Measurements from ENCODE around the gene TBC1D22A. TPM values are rescaled to one million over a fixed set of nuclear protein-coding genes. Genes with fewer than 3 reads are reported as not detected.

Gene TBC1D22A
- total and polyA plus RNA-seq, 9 of the 15 experiments (the other 6 are each of a cell fraction or from before 2014, with no cell fraction given): 0.20 to 11.5 (median 5.2) TPM

GRCh38 chr22:47201996-47202818 is 439.8 kb downstream of the TBC1D22A start:
- WGBS (ENCODE audit: insufficient coverage, low coverage, missing lambda C conversion rate): under 1% methylated on average over 20 of the region's 27 CpGs
- no peaks in the 10 kb centered on the region for H3K9me1 ChIP-seq (ENCODE audit: control insufficient read depth, insufficient read depth, low read length)
- no peak for TF ChIP-seq ZZZ3 (IDR thresholded peaks at IDR 0.05)
- no peak for TF ChIP-seq FOXA1 (IDR thresholded peaks at IDR 0.05; ENCODE audit: borderline replicate concordance)
- no peak for TF ChIP-seq ZBTB26 (CRISPR knock-in tag; IDR thresholded peaks at IDR 0.05)
- TF ChIP-seq SMAD4 (CRISPR knock-in tag; conservative IDR thresholded peaks at IDR 0.05): no peak
- no peak for TF ChIP-seq CTCFL (IDR thresholded peaks at IDR 0.05; ENCODE audit: borderline replicate concordance, insufficient read depth, low read depth, low read length, poor library complexity, severe bottlenecking)
- no peak for TF ChIP-seq ZNF436 (CRISPR knock-in tag; IDR thresholded peaks at IDR 0.05)
- no peak overlapping the region for H3K27ac ChIP-seq (ENCODE audit: extremely low read depth, low read depth, low read length)
- H3K9ac ChIP-seq (ENCODE audit: insufficient read depth in 1 of 2, low read depth in 2 of 2, low read length in 2 of 2): no peak overlapping the region
- DNase-seq (ENCODE audit: extremely low read depth in 1 of 4, low spot score in 3 of 4) (no peak), FAIRE-seq (no peak), ATAC-seq (no peak)
- no peaks in the 10 kb centered on the region for H3K79me2 ChIP-seq (ENCODE audit: control insufficient read depth, insufficient read depth, low read length)
- no TSS peak for BruUV-seq (replicated peaks)
- no peak overlapping the region for H3K4me3 ChIP-seq
- H3K9me3 ChIP-seq (replicated peaks; ENCODE audit: control insufficient read depth, insufficient read depth, low read depth, low read length): no peaks in the 10 kb centered on the region
- H3K4me1 ChIP-seq (replicated peaks in 1 of 2; ENCODE audit: control insufficient read depth in 2 of 2, insufficient read depth in 2 of 2, low read length in 2 of 2): no peaks in the 10 kb centered on the region
- ChIA-PET POLR2A (no interaction called here), CTCF (ENCODE audit: low intra/inter-chr PET ratio) (no interaction called here)
- H4K20me1 ChIP-seq (replicated peaks; ENCODE audit: control insufficient read depth, insufficient read depth, low read length): 0 out of 2 replicates have a peak, but pooled peaks cover 3% of the 10 kb centered on the region
- H3K36me3 ChIP-seq (ENCODE audit: control insufficient read depth, insufficient read depth, low read length): no peaks in the 10 kb centered on the region
- H2AFZ ChIP-seq (ENCODE audit: low read depth, low read length): no peak overlapping the region
- H3K27me3 ChIP-seq (ENCODE audit: control insufficient read depth in 2 of 2, insufficient read depth in 2 of 2, low read length in 2 of 2): peaks cover 10 to 55% of the 10 kb centered on the region in 2 experiments; a peak in 3 of 5 replicates
- in situ Hi-C loops (cut with MboI): no loop called here
- no peak overlapping the region for H3K4me2 ChIP-seq (ENCODE audit: insufficient read depth, low read length)
- intact Hi-C loops (cut with micrococcal nuclease): no loop called here

Data from K562 (cell line).